ENCODE data around the gene ZC3H11A.
"Not testable (repeated sequence)": the region's sequence is repeated elsewhere in the genome, so short reads cannot be mapped to it uniquely, and the experiment has no call there.

Gene ZC3H11A

DNA sequence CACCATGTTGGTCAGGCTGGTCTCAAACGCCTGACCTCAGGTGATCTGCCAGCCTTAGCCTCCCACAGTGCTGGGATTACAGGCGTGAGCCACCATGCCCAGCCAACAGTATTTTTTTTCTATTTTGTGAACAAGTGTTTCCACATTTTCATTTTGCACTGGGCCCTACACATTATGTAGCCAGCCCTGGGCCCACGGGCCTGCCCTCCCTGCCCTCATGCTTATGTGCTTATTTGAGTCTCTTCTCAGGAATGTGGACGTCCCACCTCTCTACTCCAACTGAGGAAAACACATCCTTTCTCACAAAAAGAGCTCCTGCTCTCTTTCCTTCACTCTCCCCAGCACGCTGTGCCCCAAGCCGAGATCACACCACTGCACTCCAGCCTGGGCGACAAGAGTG, 13.5 kb upstream of the ZC3H11A start:
- Histone ChIP-seq H3K27me3 (ENCODE audit: control insufficient read depth, insufficient read depth, low read length) (no peaks in the 10 kb centered on the region), H3K36me3 (ENCODE audit: control insufficient read depth, insufficient read depth, low read length) (no peaks in the 10 kb centered on the region), H3K4me3 (ENCODE audit: low read length) (no peak overlapping the region), H3K27ac (ENCODE audit: low read length) (no peak overlapping the region), H3K9me3 (ENCODE audit: control insufficient read depth, insufficient read depth, low read length) (no peaks in the 10 kb centered on the region), H3K4me1 (ENCODE audit: control insufficient read depth, insufficient read depth, low read length) (peaks cover 2% of the 10 kb centered on the region; the same call in 1 of the 2 replicates)
- WGBS (ENCODE audit: insufficient coverage, insufficient read length), result no CpG with 5 or more reads among the region's 7 CpGs
- DNase-seq (ENCODE audit: low read depth, low spot score), result no peak

DNA sequence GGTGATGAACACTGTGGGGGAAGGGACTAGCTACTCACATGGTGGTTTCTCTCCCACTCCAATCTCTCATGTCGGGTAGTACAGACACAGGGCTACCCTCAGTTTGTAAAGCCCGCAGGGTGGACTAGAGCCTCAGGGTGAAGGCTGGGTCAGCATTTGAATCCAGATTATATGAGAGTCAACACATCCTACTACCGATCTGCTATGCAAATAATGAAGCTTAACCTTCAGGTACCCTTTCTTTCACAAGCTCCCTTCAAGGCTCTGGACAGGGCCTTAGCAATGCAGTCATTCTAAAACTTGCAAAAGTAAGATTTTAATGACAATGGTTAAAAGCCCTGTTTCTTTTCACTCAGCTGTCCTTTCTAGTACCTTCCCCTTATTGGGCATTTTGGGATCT, 5.5 kb upstream of the ZC3H11A start:
- DNase-seq (ENCODE audit: low read depth, low spot score), result no peak
- H3K9me3 ChIP-seq (ENCODE audit: control insufficient read depth, insufficient read depth, low read length), result no peaks in the 10 kb centered on the region
- H3K36me3 ChIP-seq (ENCODE audit: control insufficient read depth, insufficient read depth, low read length), result no peaks in the 10 kb centered on the region; the same call in 1 of the 2 replicates
- H3K4me3 ChIP-seq (ENCODE audit: low read length), result no peak overlapping the region
- no peak overlapping the region for H3K27ac ChIP-seq (ENCODE audit: low read length)
- peaks cover 3% of the 10 kb centered on the region; the same call in 1 of the 2 replicates for H3K4me1 ChIP-seq (ENCODE audit: control insufficient read depth, insufficient read depth, low read length)
- no CpG with 5 or more reads among the region's 3 CpGs for WGBS (ENCODE audit: insufficient coverage, insufficient read length)
- no peaks in the 10 kb centered on the region for H3K27me3 ChIP-seq (ENCODE audit: control insufficient read depth, insufficient read depth, low read length)

DNA sequence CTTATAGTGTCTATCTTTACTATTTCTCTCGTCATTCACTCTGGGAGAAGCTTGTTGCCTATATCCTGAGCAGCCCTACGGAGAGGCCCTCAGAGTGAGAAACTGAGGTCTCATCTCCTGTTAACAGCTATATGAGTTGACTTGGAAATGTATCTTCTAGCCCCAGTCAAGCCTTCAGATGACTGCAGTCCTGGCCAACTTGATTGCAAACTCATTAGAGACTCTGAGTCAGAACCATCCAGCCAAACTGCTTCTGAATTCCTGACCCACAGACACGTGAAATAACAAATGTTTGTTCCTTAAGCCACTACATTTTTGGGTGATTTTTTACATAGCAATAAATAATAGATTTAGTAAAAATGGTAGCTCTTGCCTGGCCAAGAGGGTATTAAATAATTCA, 3.9 kb upstream of the ZC3H11A start:
- WGBS (ENCODE audit: insufficient coverage, insufficient read length), result no CpG with 5 or more reads among the region's 3 CpGs
- Histone ChIP-seq H3K36me3 (ENCODE audit: control insufficient read depth, insufficient read depth, low read length) (no peaks in the 10 kb centered on the region; the same call in 1 of the 2 replicates), H3K4me3 (ENCODE audit: low read length) (no peak overlapping the region), H3K27me3 (ENCODE audit: control insufficient read depth, insufficient read depth, low read length) (no peaks in the 10 kb centered on the region), H3K9me3 (ENCODE audit: control insufficient read depth, insufficient read depth, low read length) (no peaks in the 10 kb centered on the region), H3K4me1 (ENCODE audit: control insufficient read depth, insufficient read depth, low read length) (peaks cover 3% of the 10 kb centered on the region; the same call in 1 of the 2 replicates), H3K27ac (ENCODE audit: low read length) (no peak overlapping the region)
- no peak for DNase-seq (ENCODE audit: low read depth, low spot score)

DNA sequence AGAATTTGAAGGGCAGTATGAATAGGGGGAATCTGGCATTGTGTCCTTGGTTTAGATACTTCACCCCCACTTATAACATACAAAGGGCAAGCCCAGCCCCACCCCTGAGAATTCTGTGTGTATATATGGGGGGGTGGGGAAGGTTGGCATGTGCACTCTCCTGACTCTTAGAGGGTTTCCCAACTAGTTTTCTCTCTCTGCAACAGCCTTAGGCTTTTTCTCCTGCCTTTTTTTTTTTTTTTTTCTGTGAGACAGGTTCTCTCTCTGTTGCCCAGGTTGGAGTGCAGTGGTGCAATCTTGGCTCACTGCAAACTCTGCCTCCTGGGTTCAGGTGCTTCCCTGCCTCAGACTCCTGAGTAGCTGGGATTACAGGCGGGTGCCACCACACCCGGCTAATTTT, 2.9 kb upstream of the ZC3H11A start:
- no peak overlapping the region for H3K27ac ChIP-seq (ENCODE audit: low read length)
- H3K9me3 ChIP-seq (ENCODE audit: control insufficient read depth, insufficient read depth, low read length), result no peaks in the 10 kb centered on the region
- no peak overlapping the region for H3K4me3 ChIP-seq (ENCODE audit: low read length)
- H3K27me3 ChIP-seq (ENCODE audit: control insufficient read depth, insufficient read depth, low read length), result no peaks in the 10 kb centered on the region
- no peak for DNase-seq (ENCODE audit: low read depth, low spot score)
- WGBS (ENCODE audit: insufficient coverage, insufficient read length), result no CpG with 5 or more reads among the region's 2 CpGs
- H3K36me3 ChIP-seq (ENCODE audit: control insufficient read depth, insufficient read depth, low read length), result no peaks in the 10 kb centered on the region; the same call in 1 of the 2 replicates
- peaks cover 3% of the 10 kb centered on the region; the same call in 1 of the 2 replicates for H3K4me1 ChIP-seq (ENCODE audit: control insufficient read depth, insufficient read depth, low read length)

DNA sequence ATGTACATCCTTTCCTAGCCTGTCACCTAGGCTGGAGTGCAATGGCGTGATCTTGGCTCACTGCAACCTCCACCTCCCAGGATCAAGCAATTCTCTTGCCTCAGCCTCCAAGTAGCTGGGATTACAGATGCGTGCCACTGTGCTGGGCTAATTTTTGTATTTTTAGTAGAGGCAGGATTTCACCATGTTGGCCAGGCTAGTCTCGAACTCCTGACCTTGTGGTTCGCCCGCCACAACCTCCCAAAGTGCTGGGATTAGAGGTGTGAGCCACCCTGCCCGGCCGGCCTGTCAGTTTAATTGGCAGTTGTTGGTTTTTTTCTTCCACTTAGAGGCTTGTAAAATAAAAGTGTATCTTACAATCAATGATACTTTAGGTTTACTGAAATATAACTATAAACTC, 1.9 kb upstream of the ZC3H11A start:
- not testable (repeated sequence) for H3K4me1 ChIP-seq (ENCODE audit: control insufficient read depth, insufficient read depth, low read length); H3K4me3 ChIP-seq (ENCODE audit: low read length); H3K36me3 ChIP-seq (ENCODE audit: control insufficient read depth, insufficient read depth, low read length); H3K27ac ChIP-seq (ENCODE audit: low read length); H3K27me3 ChIP-seq (ENCODE audit: control insufficient read depth, insufficient read depth, low read length); H3K9me3 ChIP-seq (ENCODE audit: control insufficient read depth, insufficient read depth, low read length); DNase-seq (ENCODE audit: low read depth, low spot score)
- WGBS (ENCODE audit: insufficient coverage, insufficient read length), result no CpG with 5 or more reads among the region's 7 CpGs

DNA sequence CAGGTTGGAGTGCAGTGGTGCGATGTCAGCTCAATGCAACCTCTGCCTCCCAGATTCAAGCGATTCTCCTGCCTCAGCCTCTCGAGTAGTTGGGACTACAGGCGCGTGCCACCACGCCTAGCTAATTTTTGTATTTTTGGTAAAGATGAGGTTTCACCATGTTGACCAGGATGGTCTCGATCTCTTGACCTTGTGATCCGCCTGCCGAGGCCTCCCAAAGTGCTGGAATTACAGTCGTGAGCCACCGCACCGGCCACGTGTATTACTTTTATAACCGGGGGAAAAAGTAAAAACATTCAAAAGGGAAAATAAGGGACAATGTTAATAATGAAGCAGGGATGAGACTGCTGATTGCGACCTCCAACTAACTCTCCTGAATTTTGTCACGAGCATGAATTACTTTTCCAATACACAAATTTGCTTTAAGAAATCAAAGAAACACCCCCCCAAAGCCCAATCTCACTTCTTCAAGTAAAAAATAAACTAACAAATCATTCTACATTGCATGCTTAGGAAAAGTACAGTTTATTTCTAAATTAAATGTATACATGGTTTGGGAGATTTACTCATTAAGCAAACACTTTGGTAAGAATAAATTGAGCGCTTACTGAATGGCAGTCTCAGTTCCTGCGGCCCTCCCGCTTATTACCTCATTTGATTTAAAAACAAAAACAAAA, 521 bp upstream of the ZC3H11A start:
- WGBS (ENCODE audit: insufficient coverage, insufficient read length), result no CpG with 5 or more reads among the region's 19 CpGs
- DNase-seq (ENCODE audit: low read depth, low spot score), result no peak
- no peak overlapping the region; the same call in 1 of the 2 replicates for H3K4me3 ChIP-seq (ENCODE audit: low read length)
- peaks cover 2% of the 10 kb centered on the region; the same call in 1 of the 2 replicates for H3K4me1 ChIP-seq (ENCODE audit: control insufficient read depth, insufficient read depth, low read length)
- H3K36me3 ChIP-seq (ENCODE audit: control insufficient read depth, insufficient read depth, low read length), result peaks cover 6% of the 10 kb centered on the region; the same call in 1 of the 2 replicates
- no peaks in the 10 kb centered on the region for H3K27me3 ChIP-seq (ENCODE audit: control insufficient read depth, insufficient read depth, low read length)
- H3K27ac ChIP-seq (ENCODE audit: low read length), result no peak overlapping the region
- no peaks in the 10 kb centered on the region; the same call in 1 of the 2 replicates for H3K9me3 ChIP-seq (ENCODE audit: control insufficient read depth, insufficient read depth, low read length)

DNA sequence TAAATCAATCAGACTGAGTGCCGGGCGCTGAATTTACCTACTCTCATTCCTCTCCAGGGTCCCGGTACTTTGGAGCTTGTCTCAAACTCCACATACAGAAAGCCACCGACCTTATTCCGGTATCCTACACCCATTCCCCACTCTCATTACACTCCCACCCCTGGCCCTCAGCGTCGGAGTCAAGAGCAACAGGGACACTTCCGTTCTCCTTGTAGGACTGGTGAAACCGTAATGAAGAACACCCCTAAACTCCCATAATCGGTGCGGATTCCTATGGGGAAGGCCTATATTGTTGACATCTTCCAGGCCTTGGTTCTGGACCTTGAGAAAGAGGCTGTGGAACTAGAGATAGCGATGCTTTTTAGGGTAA, 798 bp downstream of the ZC3H11A start:
- Histone ChIP-seq H3K4me3 (ENCODE audit: low read length) (peak overlapping the region; percentile 83), H3K9me3 (ENCODE audit: control insufficient read depth, insufficient read depth, low read length) (no peaks in the 10 kb centered on the region; the same call in 1 of the 2 replicates), H3K27me3 (ENCODE audit: control insufficient read depth, insufficient read depth, low read length) (no peaks in the 10 kb centered on the region), H3K4me1 (ENCODE audit: control insufficient read depth, insufficient read depth, low read length) (peaks cover 2% of the 10 kb centered on the region; the same call in 1 of the 2 replicates), H3K27ac (ENCODE audit: low read length) (no peak overlapping the region), H3K36me3 (ENCODE audit: control insufficient read depth, insufficient read depth, low read length) (peaks cover 6% of the 10 kb centered on the region; the same call in 1 of the 2 replicates)
- no peak for DNase-seq (ENCODE audit: low read depth, low spot score)
- no CpG with 5 or more reads among the region's 12 CpGs for WGBS (ENCODE audit: insufficient coverage, insufficient read length)

DNA sequence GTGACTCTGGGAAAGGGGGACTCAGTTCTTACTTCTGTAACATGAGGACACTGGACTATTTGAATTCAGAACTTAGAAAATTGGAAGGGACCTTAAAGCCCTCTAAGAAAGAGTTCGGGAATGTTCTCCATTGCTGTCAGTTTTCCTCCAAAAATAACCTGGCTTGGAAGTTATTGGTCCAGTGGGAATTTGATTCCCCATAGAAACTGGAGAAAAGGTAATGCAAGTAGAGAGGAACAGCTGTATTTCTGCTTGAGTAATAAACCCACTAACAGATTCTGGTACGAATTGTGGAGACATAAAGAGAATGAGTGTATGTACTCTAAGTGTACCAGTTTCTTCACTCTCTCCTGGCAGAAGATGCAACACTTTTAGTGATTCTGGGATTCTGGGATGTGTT, 1.8 kb downstream of the ZC3H11A start:
- Histone ChIP-seq H3K4me3 (ENCODE audit: low read length) (no peak overlapping the region), H3K27me3 (ENCODE audit: control insufficient read depth, insufficient read depth, low read length) (no peaks in the 10 kb centered on the region), H3K27ac (ENCODE audit: low read length) (no peak overlapping the region), H3K9me3 (ENCODE audit: control insufficient read depth, insufficient read depth, low read length) (no peaks in the 10 kb centered on the region; the same call in 1 of the 2 replicates), H3K36me3 (ENCODE audit: control insufficient read depth, insufficient read depth, low read length) (peaks cover 6% of the 10 kb centered on the region; the same call in 1 of the 2 replicates), H3K4me1 (ENCODE audit: control insufficient read depth, insufficient read depth, low read length) (peaks cover 2% of the 10 kb centered on the region; the same call in 1 of the 2 replicates)
- no CpG with 5 or more reads among the region's 2 CpGs for WGBS (ENCODE audit: insufficient coverage, insufficient read length)
- no peak for DNase-seq (ENCODE audit: low read depth, low spot score)

DNA sequence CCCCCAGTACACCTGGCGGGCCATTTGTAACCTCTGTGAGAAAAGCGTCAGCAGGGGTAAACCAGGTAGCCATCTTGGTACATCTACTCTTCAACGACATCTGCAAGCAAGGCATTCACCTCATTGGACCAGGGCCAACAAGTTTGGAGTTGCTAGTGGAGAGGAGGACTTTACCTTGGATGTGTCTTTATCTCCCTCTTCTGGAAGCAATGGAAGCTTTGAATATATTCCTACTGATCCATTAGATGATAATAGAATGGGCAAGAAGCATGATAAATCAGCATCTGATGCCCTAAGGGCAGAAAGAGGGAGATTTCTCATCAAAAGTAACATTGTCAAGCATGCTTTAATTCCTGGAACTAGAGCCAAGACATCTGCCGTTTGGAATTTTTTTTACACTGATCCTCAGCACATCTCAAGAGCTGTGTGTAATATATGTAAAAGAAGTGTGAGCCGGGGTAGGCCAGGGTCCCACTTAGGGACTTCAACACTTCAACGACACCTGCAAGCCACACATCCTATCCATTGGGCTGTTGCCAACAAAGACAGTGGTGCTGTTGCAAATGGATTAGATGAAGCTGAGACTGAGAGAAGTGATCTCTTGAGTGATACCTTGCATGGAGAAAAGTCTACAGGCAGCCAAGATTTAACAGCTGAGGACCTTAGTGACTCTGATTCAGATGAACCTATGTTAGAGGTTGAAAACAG, 2.7 kb downstream of the ZC3H11A start:
- no peak overlapping the region for H3K4me3 ChIP-seq (ENCODE audit: low read length)
- peaks cover 2% of the 10 kb centered on the region; the same call in 1 of the 2 replicates for H3K4me1 ChIP-seq (ENCODE audit: control insufficient read depth, insufficient read depth, low read length)
- no peaks in the 10 kb centered on the region; the same call in 1 of the 2 replicates for H3K9me3 ChIP-seq (ENCODE audit: control insufficient read depth, insufficient read depth, low read length)
- no peak overlapping the region for H3K27ac ChIP-seq (ENCODE audit: low read length)
- H3K27me3 ChIP-seq (ENCODE audit: control insufficient read depth, insufficient read depth, low read length), result no peaks in the 10 kb centered on the region
- WGBS (ENCODE audit: insufficient coverage, insufficient read length), result no CpG with 5 or more reads among the region's 6 CpGs
- peaks cover 6% of the 10 kb centered on the region; the same call in 1 of the 2 replicates for H3K36me3 ChIP-seq (ENCODE audit: control insufficient read depth, insufficient read depth, low read length)
- DNase-seq (ENCODE audit: low read depth, low spot score), result no peak

DNA sequence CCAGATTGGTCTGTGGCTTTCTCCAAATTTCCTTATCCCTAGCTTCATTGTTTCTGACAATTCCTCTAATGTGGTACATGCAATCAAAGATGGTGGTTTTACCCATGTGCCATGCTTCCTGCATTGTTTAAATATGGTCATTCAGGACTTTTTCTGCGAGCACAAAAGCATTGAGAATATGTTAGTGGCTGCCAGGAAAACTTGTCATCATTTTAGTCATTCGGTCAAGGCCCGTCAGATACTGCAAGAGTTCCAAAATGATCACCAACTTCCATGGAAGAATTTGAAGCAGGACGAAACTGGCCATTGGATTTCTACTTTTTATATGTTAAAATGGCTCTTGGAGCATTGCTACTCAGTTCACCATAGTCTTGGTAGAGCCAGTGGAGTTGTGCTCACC, 3.7 kb downstream of the ZC3H11A start:
- no peak for DNase-seq (ENCODE audit: low read depth, low spot score)
- Histone ChIP-seq H3K9me3 (ENCODE audit: control insufficient read depth, insufficient read depth, low read length) (no peaks in the 10 kb centered on the region; the same call in 1 of the 2 replicates), H3K27me3 (ENCODE audit: control insufficient read depth, insufficient read depth, low read length) (no peaks in the 10 kb centered on the region), H3K4me1 (ENCODE audit: control insufficient read depth, insufficient read depth, low read length) (peaks cover 2% of the 10 kb centered on the region; the same call in 1 of the 2 replicates), H3K27ac (ENCODE audit: low read length) (no peak overlapping the region), H3K36me3 (ENCODE audit: control insufficient read depth, insufficient read depth, low read length) (peaks cover 10% of the 10 kb centered on the region; the same call in 1 of the 2 replicates), H3K4me3 (ENCODE audit: low read length) (no peak overlapping the region)
- no CpG with 5 or more reads among the region's 4 CpGs for WGBS (ENCODE audit: insufficient coverage, insufficient read length)

All from iPS DF 6.9 (cell line).